ENCODE data around the gene SURF2.

SURF2 gene

DNA sequence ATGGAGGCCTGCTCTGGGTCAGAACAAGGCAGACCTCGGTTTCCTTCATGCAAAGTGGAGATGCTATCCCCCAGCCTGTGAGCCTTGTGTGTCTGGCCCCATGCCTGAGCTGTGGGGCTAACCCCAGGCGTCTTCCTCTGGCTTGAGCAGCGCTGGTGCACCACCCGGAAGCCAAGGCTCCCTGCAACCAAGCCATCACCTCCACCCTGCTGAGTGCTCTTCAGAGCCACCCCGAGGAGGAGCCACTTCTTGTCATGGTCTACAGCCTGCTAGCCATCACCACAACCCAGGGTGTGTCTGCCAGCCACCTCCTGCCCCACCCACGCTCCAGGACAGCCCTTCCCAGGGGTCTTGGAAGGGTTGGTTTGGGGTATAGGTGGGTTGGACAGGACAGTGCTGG is 45.2 kb downstream of the SURF2 start:
- no peak for DNase-seq (ENCODE audit: low spot score)

DNA sequence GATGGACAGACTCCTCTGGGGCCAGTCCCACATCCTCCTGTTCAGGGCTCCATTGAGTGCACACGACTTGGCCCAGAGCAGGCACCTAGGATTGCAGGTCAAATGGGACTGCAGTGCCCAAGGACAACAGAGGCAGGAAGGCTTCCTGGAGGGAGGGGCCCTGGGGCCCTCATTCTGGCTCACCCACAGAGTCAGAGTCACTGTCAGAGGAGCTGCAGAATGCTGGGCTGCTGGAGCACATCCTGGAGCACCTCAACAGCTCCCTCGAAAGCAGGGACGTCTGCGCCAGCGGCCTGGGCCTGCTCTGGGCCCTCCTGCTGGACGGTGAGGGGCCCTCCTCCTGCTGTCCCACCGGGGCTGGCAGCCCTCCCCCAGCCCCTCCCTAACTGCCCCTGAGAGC is 46.3 kb downstream of the SURF2 start:
- no peak for DNase-seq (ENCODE audit: low spot score)

- DNase-seq (ENCODE audit: low spot score), result peak; percentile 64
Observed at GRCh38 chr9:133403766-133404453, 47.6 kb downstream of the SURF2 start.

- DNase-seq (ENCODE audit: low spot score), result no peak
Observed at GRCh38 chr9:133404454-133405002, 48.2 kb downstream of the SURF2 start.

DNA sequence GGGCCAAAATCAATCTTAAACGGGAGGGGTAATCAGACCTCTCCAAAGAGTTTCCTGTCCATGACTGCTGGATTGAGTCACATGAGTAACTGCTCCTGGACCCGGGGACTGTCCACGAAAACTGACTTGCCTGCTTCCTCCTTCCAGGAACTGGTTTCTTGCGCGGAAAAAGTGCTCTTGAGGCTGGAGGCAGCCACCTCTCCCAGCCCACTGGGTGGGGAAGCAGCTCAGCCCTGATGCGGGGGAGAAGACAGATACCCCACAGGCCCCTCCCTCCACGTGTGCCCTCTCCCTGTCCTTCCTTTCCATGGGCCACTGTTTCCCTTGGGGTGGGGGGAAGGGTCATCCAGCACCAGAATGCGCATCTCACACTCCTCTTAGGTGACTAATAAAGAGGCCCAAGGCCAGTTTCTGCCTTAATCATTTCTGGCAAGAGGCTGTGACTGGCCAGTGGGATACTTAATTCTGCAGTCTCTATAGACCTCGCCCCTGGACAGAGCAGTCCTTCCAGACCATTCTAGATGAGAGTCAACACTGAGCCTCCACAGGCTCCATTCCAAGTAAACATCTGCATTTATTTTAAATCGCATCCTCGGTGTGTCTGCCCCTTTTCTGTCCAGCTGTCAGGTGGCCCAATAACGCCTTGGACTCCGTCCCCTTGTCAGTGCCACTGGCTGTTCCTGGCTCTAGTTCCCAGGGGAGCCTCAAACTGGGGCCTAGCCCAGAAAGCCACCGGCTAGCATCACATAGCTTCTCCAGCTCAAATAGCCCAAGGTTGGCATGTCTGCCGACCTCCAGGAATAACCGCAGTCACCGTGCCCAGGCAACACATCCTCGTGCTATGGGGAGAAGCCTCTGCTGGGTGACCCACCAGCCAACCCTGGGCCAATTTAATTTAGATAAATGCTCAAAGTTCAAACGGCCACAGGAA is 49.4 kb downstream of the SURF2 start:
- DNase-seq (ENCODE audit: low spot score), result no peak

- DNase-seq (ENCODE audit: low spot score), result peak; percentile 75
Observed at GRCh38 chr9:133406480-133407307, 50.3 kb downstream of the SURF2 start.

GRCh38 chr9:133408042-133408441 is 51.7 kb downstream of the SURF2 start:
- DNase-seq (ENCODE audit: low spot score), result no peak
